Endothelial cell (in vitro differentiated cells): ENCODE results near the gene ZBTB9. TPM values are rescaled to one million over a fixed set of nuclear protein-coding genes. Genes with fewer than 3 reads are reported as not detected.

Experiments
- DNase-seq: peaks from one replicate; pipeline ENCODE4 v3.0.0; 2021; ENCODE audit warnings: low spot score
- H3K27ac Mint-ChIP-seq: one replicate; pipeline ENCODE4 v1.8.0; 2021; ENCODE audit warnings: mixed read lengths, inconsistent platforms; ENCODE audit not compliant: unreplicated experiment
- H3K27me3 Mint-ChIP-seq: one replicate; pipeline ENCODE4 v1.8.0; 2021; ENCODE audit warnings: mild to moderate bottlenecking, moderate library complexity, mixed read lengths, inconsistent platforms; ENCODE audit not compliant: unreplicated experiment
- H3K36me3 Mint-ChIP-seq: one replicate; pipeline ENCODE4 v1.8.0; 2021; ENCODE audit warnings: mild to moderate bottlenecking, low read depth, mixed read lengths, inconsistent platforms; ENCODE audit not compliant: unreplicated experiment
- H3K4me1 Mint-ChIP-seq: one replicate; pipeline ENCODE4 v1.8.0; 2021; ENCODE audit warnings: mild to moderate bottlenecking, mixed read lengths, inconsistent platforms; ENCODE audit not compliant: unreplicated experiment
- H3K4me3 Mint-ChIP-seq: one replicate; pipeline ENCODE4 v1.8.0; 2021; ENCODE audit warnings: mild to moderate bottlenecking, mixed read lengths, inconsistent platforms; ENCODE audit not compliant: unreplicated experiment
- H3K9me3 Mint-ChIP-seq: one replicate; pipeline ENCODE4 v1.8.0; 2021; ENCODE audit warnings: mixed read lengths, inconsistent platforms; ENCODE audit not compliant: unreplicated experiment
- total RNA-seq: library from RNA; stranded (reverse); fragmentation: NEBNext Ultra II Directional; extraction: Animal tissue kit (Norgen Biotek cat#: 25700); gene quantifications from one replicate; pipeline ENCODE4 v1.2.1, GENCODE V29; 2021; ENCODE audit not compliant: unreplicated experiment
- TF ChIP-seq, protein P1 (sequence below): fragments of 200-600 bp; sonication (generic); IDR thresholded peaks from one replicate; pipeline ENCODE4 v1.5.0; 2021; ENCODE audit warnings: antibody characterized with exemption; ENCODE audit not compliant: unreplicated experiment

The ZBTB9 gene
- total RNA-seq, 1 donor from 2014 or later = 18.7 TPM

- no peak for DNase-seq
- no peaks in the 10 kb centered on the region for H3K4me1 Mint-ChIP-seq
- no peaks in the 10 kb centered on the region for H3K9me3 Mint-ChIP-seq
- peaks cover 3% of the 10 kb centered on the region for H3K27me3 Mint-ChIP-seq
- H3K4me3 Mint-ChIP-seq = no peak overlapping the region
- no peak overlapping the region for H3K27ac Mint-ChIP-seq
- TF ChIP-seq, protein P1, sequence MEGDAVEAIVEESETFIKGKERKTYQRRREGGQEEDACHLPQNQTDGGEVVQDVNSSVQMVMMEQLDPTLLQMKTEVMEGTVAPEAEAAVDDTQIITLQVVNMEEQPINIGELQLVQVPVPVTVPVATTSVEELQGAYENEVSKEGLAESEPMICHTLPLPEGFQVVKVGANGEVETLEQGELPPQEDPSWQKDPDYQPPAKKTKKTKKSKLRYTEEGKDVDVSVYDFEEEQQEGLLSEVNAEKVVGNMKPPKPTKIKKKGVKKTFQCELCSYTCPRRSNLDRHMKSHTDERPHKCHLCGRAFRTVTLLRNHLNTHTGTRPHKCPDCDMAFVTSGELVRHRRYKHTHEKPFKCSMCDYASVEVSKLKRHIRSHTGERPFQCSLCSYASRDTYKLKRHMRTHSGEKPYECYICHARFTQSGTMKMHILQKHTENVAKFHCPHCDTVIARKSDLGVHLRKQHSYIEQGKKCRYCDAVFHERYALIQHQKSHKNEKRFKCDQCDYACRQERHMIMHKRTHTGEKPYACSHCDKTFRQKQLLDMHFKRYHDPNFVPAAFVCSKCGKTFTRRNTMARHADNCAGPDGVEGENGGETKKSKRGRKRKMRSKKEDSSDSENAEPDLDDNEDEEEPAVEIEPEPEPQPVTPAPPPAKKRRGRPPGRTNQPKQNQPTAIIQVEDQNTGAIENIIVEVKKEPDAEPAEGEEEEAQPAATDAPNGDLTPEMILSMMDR = no peak
- peaks cover 4% of the 10 kb centered on the region for H3K36me3 Mint-ChIP-seq
Observed at GRCh38 chr6:33490198-33490597, 35.8 kb downstream of the ZBTB9 start.

GRCh38 chr6:33490621-33491020 is 36.2 kb downstream of the ZBTB9 start:
- TF ChIP-seq, protein P1 = no peak
- Mint-ChIP-seq H3K4me3 (no peak overlapping the region), H3K9me3 (no peaks in the 10 kb centered on the region), H3K27ac (no peak overlapping the region), H3K27me3 (peaks cover 3% of the 10 kb centered on the region), H3K36me3 (peaks cover 4% of the 10 kb centered on the region), H3K4me1 (no peaks in the 10 kb centered on the region)
- DNase-seq = no peak

- TF ChIP-seq, protein P1 = no peak
- no peak for DNase-seq
- Mint-ChIP-seq H3K4me3 (no peak overlapping the region), H3K27me3 (peaks cover under 1% of the 10 kb centered on the region), H3K4me1 (no peaks in the 10 kb centered on the region), H3K27ac (no peak overlapping the region), H3K36me3 (no peaks in the 10 kb centered on the region), H3K9me3 (no peaks in the 10 kb centered on the region)
Observed at GRCh38 chr6:33492093-33492492, 37.7 kb downstream of the ZBTB9 start.

- Mint-ChIP-seq H3K27ac (no peak overlapping the region), H3K4me3 (no peak overlapping the region), H3K9me3 (no peaks in the 10 kb centered on the region), H3K4me1 (no peaks in the 10 kb centered on the region), H3K36me3 (no peaks in the 10 kb centered on the region), H3K27me3 (peaks cover 2% of the 10 kb centered on the region)
- no peak for DNase-seq
- TF ChIP-seq, protein P1 = no peak
Observed at GRCh38 chr6:33497157-33497556, 42.8 kb downstream of the ZBTB9 start.

- peaks cover 7% of the 10 kb centered on the region for H3K4me1 Mint-ChIP-seq
- TF ChIP-seq, protein P1 = no peak
- no peak for DNase-seq
- H3K4me3 Mint-ChIP-seq = no peak overlapping the region
- H3K36me3 Mint-ChIP-seq = peaks cover 4% of the 10 kb centered on the region
- no peak overlapping the region for H3K27ac Mint-ChIP-seq
- no peaks in the 10 kb centered on the region for H3K9me3 Mint-ChIP-seq
- peaks cover 2% of the 10 kb centered on the region for H3K27me3 Mint-ChIP-seq
Observed at GRCh38 chr6:33502486-33502885, 48.1 kb downstream of the ZBTB9 start.
